ENCODE data around the gene GRHL3.

The GRHL3 gene

GRCh38 chr1:24392982-24393650 lies 74.0 kb downstream of the GRHL3 start:
- no peak for DNase-seq (ENCODE audit: low read depth in 3 of 3)

- DNase-seq (ENCODE audit: low read depth in 3 of 3): no peak
Measured at GRCh38 chr1:24393892-24394291, 74.7 kb downstream of the GRHL3 start.

- no peak for DNase-seq (ENCODE audit: low read depth in 3 of 3)
Measured at GRCh38 chr1:24400065-24400464, 80.9 kb downstream of the GRHL3 start.

GRCh38 chr1:24403806-24404205 lies 84.6 kb downstream of the GRHL3 start:
- DNase-seq (ENCODE audit: low read depth in 3 of 3): no peak
